ENCODE measurements around the gene CCDC57. TPM values are rescaled to one million over a fixed set of nuclear protein-coding genes. Genes with fewer than 3 reads are reported as not detected.

Gene CCDC57
- total RNA-seq, 2 donors from 2014 or later: 76.9 to 78.8 TPM

DNA sequence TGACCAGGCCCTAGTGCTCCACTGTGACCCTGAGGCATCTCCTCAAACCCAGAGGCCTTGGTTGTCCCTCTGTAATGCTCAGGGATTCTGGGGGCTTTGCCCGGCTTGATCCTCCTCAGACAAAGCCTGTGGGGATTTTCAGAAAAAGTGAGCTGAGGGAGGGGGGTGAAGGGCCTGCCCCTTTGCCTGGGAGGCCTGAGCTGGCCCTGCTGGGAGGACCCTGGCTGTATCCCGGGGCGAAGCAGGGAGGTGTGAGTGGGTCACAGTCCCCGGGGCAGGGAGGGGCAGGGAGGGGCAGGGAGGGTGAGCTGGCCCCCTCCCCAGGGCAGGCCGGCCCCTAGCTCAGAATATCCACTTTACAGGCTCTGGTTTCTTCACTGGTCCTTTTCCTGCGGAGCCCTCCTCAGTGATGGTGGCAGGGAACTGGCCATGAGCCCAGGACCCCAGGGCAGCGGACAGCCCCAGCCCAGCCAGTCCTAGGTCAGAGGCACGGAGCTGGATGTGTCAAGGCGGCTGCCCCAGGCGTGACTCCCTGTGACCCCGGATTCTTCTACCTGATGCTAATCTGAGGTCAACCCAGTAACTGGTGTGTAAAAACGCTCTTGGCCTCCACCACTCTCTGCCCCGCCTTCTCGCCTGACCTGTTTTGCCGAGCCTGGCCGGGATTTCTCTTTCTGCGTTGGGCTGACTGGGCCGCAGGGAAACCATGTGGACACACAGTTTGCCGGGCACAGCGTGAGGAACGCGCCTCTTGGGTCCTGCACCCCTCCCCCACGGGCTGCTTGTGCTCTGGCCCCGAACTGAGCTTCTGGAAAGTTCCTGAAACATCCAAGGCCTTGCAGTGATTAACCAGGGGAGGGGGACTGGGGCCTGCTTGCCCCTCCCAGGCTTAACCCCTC, 108.8 kb downstream of the CCDC57 start:
- Mint-ChIP-seq H3K27me3 (ENCODE audit: low read depth) (no peaks in the 10 kb centered on the region), H3K4me3 (no peak overlapping the region), H3K27ac (peak overlapping the region; percentile 8), H3K9me3 (no peaks in the 10 kb centered on the region), H3K36me3 (ENCODE audit: insufficient read depth in 2 of 2) (no peaks in the 10 kb centered on the region), H3K4me1 (ENCODE audit: low read depth) (peaks cover 34% of the 10 kb centered on the region)
- no peak for ATAC-seq (replicated peaks in 1 of 2)
- DNase-seq: no peak

DNA sequence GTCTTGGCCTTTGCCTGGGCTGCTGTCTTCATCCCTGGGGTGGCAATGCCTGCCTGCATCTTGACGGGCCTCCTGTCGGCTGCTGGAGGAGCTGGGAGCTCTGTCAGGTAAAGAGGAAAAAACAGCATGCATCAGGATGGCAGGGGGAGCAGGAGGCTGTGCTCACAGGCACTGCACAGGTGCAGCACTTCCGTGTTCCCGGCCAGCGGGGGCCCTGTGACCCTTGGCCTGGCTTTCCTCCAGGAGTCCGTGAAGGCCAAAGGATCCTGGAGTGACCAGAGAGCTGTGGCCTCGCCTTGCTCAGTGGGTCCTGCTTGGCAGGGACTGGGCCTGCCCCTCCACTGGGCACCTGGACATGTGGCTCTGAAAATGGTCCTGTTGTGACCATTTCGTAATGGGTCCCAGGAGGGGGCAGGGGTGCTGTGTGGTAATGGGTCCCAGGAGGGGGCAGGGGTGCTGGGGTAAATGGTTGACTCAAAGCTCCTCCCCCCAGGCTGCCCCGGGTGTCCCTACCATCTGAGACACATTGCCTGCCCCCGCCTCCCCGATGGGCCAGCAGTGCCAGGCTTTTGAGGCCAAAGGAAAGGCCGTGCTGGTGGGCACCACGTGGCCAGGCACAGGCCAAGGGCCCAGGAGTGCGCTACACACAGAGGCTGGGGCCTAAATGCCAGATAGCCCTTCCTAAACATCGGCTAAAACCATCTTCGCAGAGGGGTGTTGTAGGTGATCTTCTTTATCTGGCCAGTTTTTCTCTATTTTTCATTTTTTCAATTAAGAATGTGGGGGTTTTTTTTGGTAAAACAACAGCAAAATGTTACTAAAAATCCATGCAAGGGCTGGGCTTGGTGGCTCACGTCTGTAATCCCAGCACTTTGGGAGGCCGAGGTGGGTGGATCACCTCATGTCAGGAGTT, 110.6 kb downstream of the CCDC57 start:
- ATAC-seq (replicated peaks in 1 of 2): no peak

GRCh38 chr17:82101301-82101715, 111.3 kb downstream of the CCDC57 start:
- H3K36me3 Mint-ChIP-seq (ENCODE audit: insufficient read depth in 2 of 2): no peaks in the 10 kb centered on the region
- H3K9me3 Mint-ChIP-seq: no peaks in the 10 kb centered on the region
- peaks cover 34% of the 10 kb centered on the region for H3K4me1 Mint-ChIP-seq (ENCODE audit: low read depth)
- no peak overlapping the region for H3K27ac Mint-ChIP-seq
- H3K27me3 Mint-ChIP-seq (ENCODE audit: low read depth): no peaks in the 10 kb centered on the region
- DNase-seq (no peak), ATAC-seq (replicated peaks in 1 of 2) (no peak)
- H3K4me3 Mint-ChIP-seq: no peak overlapping the region

More for the DNA sequence above, 110.6 kb downstream of the CCDC57 start:
- H3K27me3 Mint-ChIP-seq (ENCODE audit: low read depth): no peaks in the 10 kb centered on the region
- no peak overlapping the region for H3K27ac Mint-ChIP-seq
- DNase-seq: no peak
- H3K4me1 Mint-ChIP-seq (ENCODE audit: low read depth): peaks cover 34% of the 10 kb centered on the region
- no peaks in the 10 kb centered on the region for H3K9me3 Mint-ChIP-seq
- H3K4me3 Mint-ChIP-seq: no peak overlapping the region
- H3K36me3 Mint-ChIP-seq (ENCODE audit: insufficient read depth in 2 of 2): no peaks in the 10 kb centered on the region

- peak overlapping the region; percentile 83 to 88 for H3K4me3 Mint-ChIP-seq
- ATAC-seq (replicated peaks in 1 of 2) (no peak), DNase-seq (no peak)
- peaks cover 34% of the 10 kb centered on the region for H3K4me1 Mint-ChIP-seq (ENCODE audit: low read depth)
- no peaks in the 10 kb centered on the region for H3K9me3 Mint-ChIP-seq
- H3K36me3 Mint-ChIP-seq (ENCODE audit: insufficient read depth in 2 of 2): no peaks in the 10 kb centered on the region
- H3K27ac Mint-ChIP-seq: no peak overlapping the region
- H3K27me3 Mint-ChIP-seq (ENCODE audit: low read depth): no peaks in the 10 kb centered on the region
These were observed 111.9 kb downstream of the CCDC57 start for GRCh38 chr17:82100502-82101298.

DNA sequence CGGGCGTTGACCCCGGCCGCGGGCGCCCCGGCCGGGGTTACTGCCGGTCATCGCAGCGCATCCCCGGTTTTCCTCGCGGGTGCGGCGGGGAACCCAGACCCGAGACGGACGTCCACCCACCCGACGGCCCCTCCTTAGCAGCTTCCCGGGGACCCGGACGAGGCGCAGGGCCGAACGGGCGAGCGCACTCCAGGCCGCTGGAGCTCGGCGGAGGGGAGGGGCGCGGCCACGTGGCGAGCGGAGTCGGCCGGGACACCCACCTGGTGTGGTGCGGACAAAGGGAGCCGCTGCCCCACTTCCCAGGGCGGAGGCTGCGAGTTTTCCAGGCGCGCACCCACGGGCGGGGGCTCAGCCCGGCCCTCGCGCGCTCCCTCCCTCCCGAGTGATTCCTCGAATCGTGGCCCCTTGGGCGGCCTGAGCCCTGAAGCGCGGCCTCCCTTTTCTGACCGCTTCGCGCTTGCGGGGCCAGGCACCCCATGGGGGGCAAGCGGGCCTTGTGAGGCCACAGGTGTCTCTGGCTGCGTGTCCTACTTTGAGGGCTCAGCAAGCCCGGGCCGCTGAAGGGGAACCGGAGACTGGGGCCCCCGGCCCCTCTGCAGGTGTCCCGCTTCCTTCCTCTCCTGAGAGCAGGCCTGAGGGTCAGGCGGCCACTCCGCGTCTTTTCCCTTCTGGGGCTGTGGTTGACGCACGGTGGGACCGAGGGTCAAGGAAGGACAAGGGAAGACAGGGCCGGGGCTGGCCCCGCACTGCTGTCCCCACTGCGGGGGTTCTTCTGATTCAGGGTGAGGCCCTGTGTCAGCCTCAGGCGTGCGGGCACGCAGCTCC, 113.5 kb downstream of the CCDC57 start:
- H3K4me3 Mint-ChIP-seq: peak overlapping the region; percentile 83 to 88
- peak overlapping the region; percentile 60 for H3K27ac Mint-ChIP-seq
- peaks cover 23% of the 10 kb centered on the region for H3K4me1 Mint-ChIP-seq (ENCODE audit: low read depth)
- peak in 1 of 2 donors; percentile 29 for DNase-seq
- no peaks in the 10 kb centered on the region for H3K36me3 Mint-ChIP-seq (ENCODE audit: insufficient read depth in 2 of 2)
- H3K9me3 Mint-ChIP-seq: no peaks in the 10 kb centered on the region
- no peaks in the 10 kb centered on the region for H3K27me3 Mint-ChIP-seq (ENCODE audit: low read depth)
- peak; percentile 2 for ATAC-seq (replicated peaks in 1 of 2)

DNA sequence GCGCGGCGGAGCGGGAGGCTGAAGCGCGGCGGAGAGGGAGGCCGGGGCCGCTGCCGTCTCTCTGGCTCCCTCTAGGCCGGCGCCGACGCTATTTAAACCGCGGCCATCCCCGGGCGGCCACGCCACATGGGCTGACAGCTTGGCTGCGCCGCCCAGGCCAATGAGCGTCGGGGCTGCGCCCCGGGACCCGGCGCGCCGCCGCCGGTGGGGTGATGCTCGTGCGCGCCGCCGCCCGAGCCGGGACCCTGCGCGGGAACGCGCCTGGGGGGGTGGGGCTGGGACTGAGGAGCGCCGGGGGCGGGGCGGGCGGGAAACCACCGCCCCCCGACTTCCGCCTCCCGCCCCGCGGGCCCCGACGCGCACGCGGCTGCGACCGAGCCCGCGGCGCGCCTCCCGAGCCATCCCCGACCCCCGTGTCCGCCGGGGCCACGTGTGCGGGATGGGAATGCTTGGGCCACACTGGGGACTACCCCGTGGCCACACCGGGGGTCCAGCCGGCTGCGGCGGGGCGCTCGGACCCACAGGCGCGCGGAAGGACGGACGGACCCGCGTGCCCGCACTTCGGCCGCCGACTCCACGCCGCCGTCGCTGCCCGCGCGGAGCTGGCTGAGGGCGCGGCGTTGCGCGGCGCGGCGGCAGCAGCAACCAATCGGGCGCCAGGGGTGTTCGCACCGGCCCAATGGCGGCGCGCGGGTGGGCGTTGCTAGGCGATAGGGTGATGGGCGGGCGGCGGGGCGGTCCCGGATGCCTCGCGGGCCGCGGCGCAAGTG, 114.3 kb downstream of the CCDC57 start, which contains the start of gene FASN:
Gene FASN (minus strand): TSS at position 68 of the 770 bp plus-strand sequence. CDS start 1,791 bp downstream, outside the sequence.
- Mint-ChIP-seq H3K4me3 (peak within 1 kb of the TSS; percentile 75 to 79), H3K27me3 (ENCODE audit: low read depth) (no peaks in the 10 kb centered on the region), H3K36me3 (ENCODE audit: insufficient read depth in 2 of 2) (peaks cover 0 to under 1% of the 10 kb centered on the region in 2 donors), H3K9me3 (no peaks in the 10 kb centered on the region), H3K4me1 (ENCODE audit: low read depth) (peaks cover 23% of the 10 kb centered on the region), H3K27ac (no peak within 1 kb of the TSS)
- DNase-seq (peak; percentile 96 to 97), ATAC-seq (replicated peaks in 1 of 2) (peak; percentile 82 to 86)

GRCh38 chr17:82097919-82098168, 114.8 kb downstream of the CCDC57 start:
- no peak for DNase-seq
- Mint-ChIP-seq H3K27ac (no peak overlapping the region), H3K27me3 (ENCODE audit: low read depth) (no peaks in the 10 kb centered on the region), H3K4me1 (ENCODE audit: low read depth) (peaks cover 23% of the 10 kb centered on the region), H3K36me3 (ENCODE audit: insufficient read depth in 2 of 2) (peaks cover 0 to 1% of the 10 kb centered on the region in 2 donors), H3K4me3 (peak overlapping the region; percentile 75), H3K9me3 (no peaks in the 10 kb centered on the region)
- no peak for ATAC-seq (replicated peaks in 1 of 2)

GRCh38 chr17:82097184-82097918, 115.3 kb downstream of the CCDC57 start:
- DNase-seq (peak; percentile 43), ATAC-seq (replicated peaks in 1 of 2) (no peak)
- Mint-ChIP-seq H3K9me3 (no peaks in the 10 kb centered on the region), H3K27me3 (ENCODE audit: low read depth) (no peaks in the 10 kb centered on the region), H3K4me3 (peak overlapping the region; percentile 75 to 79), H3K36me3 (ENCODE audit: insufficient read depth in 2 of 2) (peaks cover 0 to 1% of the 10 kb centered on the region in 2 donors), H3K27ac (no peak overlapping the region), H3K4me1 (ENCODE audit: low read depth) (peaks cover 23% of the 10 kb centered on the region)

- ATAC-seq (replicated peaks in 1 of 2) (no peak), DNase-seq (no peak)
- Mint-ChIP-seq H3K27me3 (ENCODE audit: low read depth) (no peaks in the 10 kb centered on the region), H3K36me3 (ENCODE audit: insufficient read depth in 2 of 2) (peaks cover 0 to 1% of the 10 kb centered on the region in 2 donors), H3K27ac (no peak overlapping the region), H3K9me3 (no peaks in the 10 kb centered on the region), H3K4me1 (ENCODE audit: low read depth) (peaks cover 23% of the 10 kb centered on the region), H3K4me3 (peak overlapping the region; percentile 73 to 79)
These were observed 115.9 kb downstream of the CCDC57 start for GRCh38 chr17:82096709-82097183.

DNA sequence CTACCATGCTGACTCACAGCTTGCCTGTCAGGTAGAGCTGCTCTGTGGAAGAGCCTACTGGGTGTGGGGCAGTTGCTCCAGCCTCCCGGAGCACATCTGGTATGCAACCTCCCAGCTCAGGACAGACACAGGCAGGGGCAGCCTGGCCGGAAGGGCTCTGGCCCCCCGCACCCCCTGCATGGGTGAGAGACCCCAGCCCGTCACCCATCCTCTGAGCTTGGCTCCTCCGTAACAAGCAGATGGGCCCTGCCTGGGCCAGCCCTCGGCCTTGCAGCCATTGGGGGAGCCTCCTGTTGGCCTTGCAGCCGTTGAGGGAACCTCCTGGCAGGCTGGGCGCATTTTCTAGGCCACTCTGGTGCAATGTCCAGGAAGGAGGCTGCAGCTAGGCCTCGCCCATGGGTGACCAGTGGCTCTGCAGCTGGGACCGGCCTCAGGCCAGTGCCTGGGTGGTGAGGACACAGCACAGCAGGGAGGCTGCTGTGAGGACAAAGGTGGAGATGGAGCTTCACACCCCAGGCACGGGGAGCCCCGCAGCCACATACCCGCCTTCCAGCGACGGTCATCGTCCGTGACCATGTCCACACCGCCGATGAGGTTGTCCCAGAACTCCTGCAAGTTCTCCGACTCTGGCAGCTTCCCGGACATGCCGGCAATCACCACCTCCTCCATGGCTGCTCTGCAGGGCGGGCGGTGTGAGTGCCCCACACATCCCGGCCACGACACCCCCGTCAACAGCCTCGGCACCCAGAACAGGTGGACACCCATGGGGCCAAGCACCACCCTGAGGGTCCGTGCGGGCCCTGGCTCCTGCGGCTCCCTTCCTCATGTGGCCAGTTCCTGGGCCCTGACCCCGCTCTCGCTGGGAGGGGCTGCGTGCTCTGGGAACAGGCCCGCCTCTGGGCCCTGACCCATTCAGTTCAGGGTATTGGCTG, 116.6 kb downstream of the CCDC57 start:
- H3K27me3 Mint-ChIP-seq (ENCODE audit: low read depth): no peaks in the 10 kb centered on the region
- no peak overlapping the region for H3K27ac Mint-ChIP-seq
- H3K4me3 Mint-ChIP-seq: peak overlapping the region; percentile 73 to 79
- H3K4me1 Mint-ChIP-seq (ENCODE audit: low read depth): peaks cover 23% of the 10 kb centered on the region
- DNase-seq: no peak
- H3K36me3 Mint-ChIP-seq (ENCODE audit: insufficient read depth in 2 of 2): peaks cover 0 to 1% of the 10 kb centered on the region in 2 donors
- ATAC-seq (replicated peaks in 1 of 2): no peak
- H3K9me3 Mint-ChIP-seq: no peaks in the 10 kb centered on the region
